ENCODE measurements around the gene MAPKAP1. TPM values are rescaled to one million over a fixed set of nuclear protein-coding genes. Genes with fewer than 3 reads are reported as not detected.
A peak's percentile ranks its signal among the peaks of the same experiment; 100 is the strongest.
"Not testable (repeated sequence)": the region's sequence is repeated elsewhere in the genome, so short reads cannot be mapped to it uniquely, and the experiment has no call there.

Gene MAPKAP1
- total RNA-seq, 2 experiments from 2014 or later, result 58.7 to 63.6 TPM

DNA sequence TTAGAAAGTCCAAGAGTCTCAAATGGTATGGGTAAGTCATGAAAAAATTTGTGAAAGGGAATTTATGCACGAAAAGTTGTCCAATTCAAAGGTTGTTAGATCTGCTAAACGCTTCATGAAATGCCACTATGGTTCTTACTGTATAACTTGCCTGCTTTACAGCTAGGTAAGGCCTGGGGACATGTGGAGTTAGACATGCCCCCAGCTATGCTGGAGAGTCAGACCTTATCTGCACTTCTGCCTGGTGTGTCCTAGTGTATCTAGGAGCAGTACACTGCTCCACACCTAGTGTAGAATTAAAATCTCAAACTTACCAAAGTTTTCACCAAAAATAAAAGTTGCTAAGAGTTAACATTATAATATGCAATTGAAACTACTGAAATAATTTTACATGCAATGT is 136.8 kb downstream of the MAPKAP1 start:
- Mint-ChIP-seq H3K9me3 (peaks cover 27% of the 10 kb centered on the region), H3K27me3 (no peaks in the 10 kb centered on the region), H3K4me1 (no peaks in the 10 kb centered on the region), H3K27ac (no peak overlapping the region), H3K36me3 (ENCODE audit: low read depth) (peaks cover 33% of the 10 kb centered on the region), H3K4me3 (no peak overlapping the region)
- no peak for DNase-seq
- ChIA-PET CTCF (interaction anchor here (1.3 kb wide), 1 partner anchor 10 kb away, joined by 4 read pairs; no protein-coding TSS in a partner anchor), POLR2A (no interaction called here)

GRCh38 chr9:125568621-125569020 is 138.4 kb downstream of the MAPKAP1 start:
- DNase-seq, result no peak
- peaks cover 18% of the 10 kb centered on the region for H3K9me3 Mint-ChIP-seq
- H3K27me3 Mint-ChIP-seq, result no peaks in the 10 kb centered on the region
- no peak overlapping the region for H3K4me3 Mint-ChIP-seq
- H3K4me1 Mint-ChIP-seq, result no peaks in the 10 kb centered on the region
- no peak overlapping the region for H3K27ac Mint-ChIP-seq
- ChIA-PET CTCF (interaction anchor here (0.6 to 1.2 kb wide), 2 partner anchors 10 to 382 kb away, joined by 4 read pairs; no protein-coding TSS in a partner anchor), POLR2A (no interaction called here)
- H3K36me3 Mint-ChIP-seq (ENCODE audit: low read depth), result peaks cover 26% of the 10 kb centered on the region

- Mint-ChIP-seq H3K4me1 (peaks cover 12% of the 10 kb centered on the region), H3K36me3 (ENCODE audit: low read depth) (peaks cover 13% of the 10 kb centered on the region)
- H3K4me3 Mint-ChIP-seq, H3K27me3 Mint-ChIP-seq, H3K9me3 Mint-ChIP-seq, DNase-seq, H3K27ac Mint-ChIP-seq: not testable (repeated sequence)
- POLR2A ChIA-PET, result interaction anchor here (0.6 kb wide), 1 partner anchor 24 kb away, joined by 6 read pairs; no protein-coding TSS in a partner anchor
- CTCF ChIA-PET, result interaction anchor here (1.3 kb wide), 1 partner anchor 7 kb away, joined by 4 read pairs; no protein-coding TSS in a partner anchor
Measured at GRCh38 chr9:125566051-125566450, 141.0 kb downstream of the MAPKAP1 start.

DNA sequence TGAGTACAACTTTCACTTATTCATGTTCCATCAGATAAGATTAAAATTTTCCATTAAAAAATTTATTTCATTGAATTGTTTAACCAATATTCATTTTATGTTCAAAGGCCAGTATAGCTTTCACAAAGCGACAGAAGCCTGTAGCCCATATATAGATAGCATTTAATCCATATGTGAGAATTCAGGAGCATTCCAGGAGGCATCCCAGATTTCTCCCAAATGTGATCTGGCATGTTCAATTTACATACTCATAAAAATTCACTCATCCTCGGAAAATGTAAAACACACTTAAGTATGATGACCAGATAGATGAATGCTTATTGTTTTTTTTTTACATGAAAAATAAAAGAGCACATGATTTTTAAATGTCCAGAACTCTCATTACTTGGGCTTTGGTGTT is 141.9 kb downstream of the MAPKAP1 start:
- Mint-ChIP-seq H3K36me3 (ENCODE audit: low read depth) (peaks cover 8% of the 10 kb centered on the region), H3K9me3 (peaks cover 2% of the 10 kb centered on the region), H3K4me1 (peaks cover 16% of the 10 kb centered on the region), H3K4me3 (no peak overlapping the region), H3K27ac (no peak overlapping the region), H3K27me3 (no peaks in the 10 kb centered on the region)
- POLR2A ChIA-PET, result no interaction called here
- no peak for DNase-seq
- CTCF ChIA-PET, result no interaction called here

GRCh38 chr9:125564631-125565030 is 142.4 kb downstream of the MAPKAP1 start:
- H3K36me3 Mint-ChIP-seq (ENCODE audit: low read depth), result peaks cover 6% of the 10 kb centered on the region
- H3K27me3 Mint-ChIP-seq, result no peaks in the 10 kb centered on the region
- POLR2A ChIA-PET, result no interaction called here

GRCh38 chr9:125561509-125562148 is 145.4 kb downstream of the MAPKAP1 start:
- Mint-ChIP-seq H3K4me1 (peaks cover 16% of the 10 kb centered on the region), H3K27me3 (no peaks in the 10 kb centered on the region), H3K27ac (peak overlapping the region; percentile 59), H3K4me3 (no peak overlapping the region), H3K36me3 (ENCODE audit: low read depth) (peaks cover 4% of the 10 kb centered on the region), H3K9me3 (no peaks in the 10 kb centered on the region)
- ChIA-PET POLR2A (interaction anchor here (0.6 kb wide), 1 partner anchor 70 kb away, joined by 5 read pairs; no protein-coding TSS in a partner anchor), CTCF (interaction anchor here (0.7 to 2.1 kb wide), 5 partner anchors 9 to 154 kb away, joined by 3 to 4 read pairs (median 3); no protein-coding TSS in a partner anchor)
- no peak for DNase-seq

More at GRCh38 chr9:125564631-125565030, 142.4 kb downstream of the MAPKAP1 start:
- no peak for DNase-seq
- Mint-ChIP-seq H3K27ac (no peak overlapping the region), H3K4me1 (peaks cover 16% of the 10 kb centered on the region), H3K4me3 (no peak overlapping the region), H3K9me3 (no peaks in the 10 kb centered on the region)
- CTCF ChIA-PET, result no interaction called here

DNA sequence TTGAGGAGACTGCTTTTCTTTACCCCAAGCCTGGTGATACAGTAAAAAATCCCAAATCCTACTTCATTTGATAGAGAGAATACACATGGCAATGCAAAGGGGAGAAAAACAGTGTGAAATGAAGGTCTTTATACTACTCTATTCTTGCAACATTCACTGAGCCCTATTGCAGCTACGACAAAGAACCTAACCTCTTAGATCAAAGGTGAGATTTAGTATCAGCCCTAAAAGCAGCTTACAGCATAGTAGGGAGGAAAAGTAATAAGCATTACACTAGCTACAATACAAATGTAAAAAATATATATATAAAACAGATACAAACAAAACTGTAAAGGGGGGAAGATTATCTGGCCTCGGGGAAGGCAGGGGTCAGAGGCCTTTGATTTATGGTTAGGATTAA is 147.1 kb downstream of the MAPKAP1 start:
- ChIA-PET CTCF (interaction anchor here (1.0 to 2.1 kb wide), 4 partner anchors 9 to 152 kb away, joined by 3 to 4 read pairs (median 4); no protein-coding TSS in a partner anchor), POLR2A (no interaction called here)
- DNase-seq, result no peak
- Mint-ChIP-seq H3K4me3 (no peak overlapping the region), H3K36me3 (ENCODE audit: low read depth) (peaks cover 3% of the 10 kb centered on the region), H3K27ac (no peak overlapping the region), H3K4me1 (peaks cover 16% of the 10 kb centered on the region), H3K9me3 (no peaks in the 10 kb centered on the region), H3K27me3 (no peaks in the 10 kb centered on the region)

DNA sequence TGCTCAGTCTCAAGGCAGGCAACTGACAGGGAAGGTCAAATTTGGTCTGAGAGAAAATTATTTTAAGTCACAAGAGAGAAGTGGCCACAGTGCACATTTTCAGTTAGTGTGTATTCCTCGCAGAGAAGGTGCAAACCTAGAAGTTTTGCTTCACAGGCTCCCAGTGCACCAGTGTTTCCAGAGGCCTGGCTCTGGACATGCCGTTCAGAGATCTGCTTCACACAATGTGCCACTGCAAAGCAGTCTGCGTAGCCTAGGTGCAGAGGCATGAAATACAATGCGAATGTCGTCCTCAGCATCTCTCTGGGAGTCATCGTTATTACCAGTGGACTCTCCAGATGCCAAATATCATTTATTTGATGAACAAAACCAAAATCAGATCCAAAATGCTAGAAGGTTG is 147.8 kb downstream of the MAPKAP1 start:
- no peak overlapping the region for H3K27ac Mint-ChIP-seq
- H3K36me3 Mint-ChIP-seq (ENCODE audit: low read depth), result peaks cover 3% of the 10 kb centered on the region
- peaks cover 16% of the 10 kb centered on the region for H3K4me1 Mint-ChIP-seq
- ChIA-PET CTCF (interaction anchor here (0.6 to 1.3 kb wide), 8 partner anchors 8 to 840 kb away, joined by 3 to 5 read pairs (median 4); no protein-coding TSS in a partner anchor), POLR2A (no interaction called here)
- H3K27me3 Mint-ChIP-seq, result no peaks in the 10 kb centered on the region
- H3K9me3 Mint-ChIP-seq, result no peaks in the 10 kb centered on the region
- no peak overlapping the region for H3K4me3 Mint-ChIP-seq
- DNase-seq, result no peak

- Mint-ChIP-seq H3K36me3 (ENCODE audit: low read depth) (peaks cover 3% of the 10 kb centered on the region), H3K27me3 (no peaks in the 10 kb centered on the region), H3K4me1 (peaks cover 16% of the 10 kb centered on the region), H3K27ac (no peak overlapping the region), H3K4me3 (no peak overlapping the region), H3K9me3 (no peaks in the 10 kb centered on the region)
- CTCF ChIA-PET, result interaction anchor here (0.6 to 1.3 kb wide), 8 partner anchors 8 to 840 kb away, joined by 3 to 5 read pairs (median 4); no protein-coding TSS in a partner anchor
- POLR2A ChIA-PET, result no interaction called here
- DNase-seq, result peak; percentile 68
Measured at GRCh38 chr9:125558453-125559092, 148.4 kb downstream of the MAPKAP1 start.

DNA sequence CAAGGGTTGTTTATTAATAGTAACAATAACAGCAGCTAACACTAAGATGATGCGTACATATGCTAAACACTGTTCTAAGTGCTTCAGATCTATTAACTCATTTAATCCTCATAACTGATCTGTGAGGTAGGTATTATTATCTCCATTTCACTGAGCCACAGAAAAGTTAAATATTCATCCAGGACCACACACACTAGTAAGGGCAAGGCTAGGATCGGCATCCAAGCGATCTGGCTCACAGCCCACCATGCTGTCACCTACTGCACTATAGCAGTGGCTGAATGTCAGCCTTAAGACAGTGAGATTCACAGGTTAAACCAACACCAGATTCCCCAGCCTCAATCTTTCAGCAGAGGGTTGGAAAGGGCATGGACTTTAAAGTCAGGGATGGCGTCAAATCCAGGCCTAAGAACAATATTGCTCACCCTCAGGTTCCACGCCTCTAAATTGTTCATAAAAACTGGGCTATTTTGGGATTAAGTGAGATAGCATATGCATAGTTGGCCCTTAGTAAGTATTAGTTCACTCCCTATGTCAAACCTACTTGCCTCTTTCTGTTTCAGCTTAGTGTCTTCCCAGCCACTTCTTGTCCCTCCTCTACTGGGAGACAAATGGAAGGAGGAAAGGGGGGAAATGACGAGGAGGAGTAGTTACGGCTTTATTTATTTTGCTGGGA is 150.8 kb downstream of the MAPKAP1 start:
- H3K27ac Mint-ChIP-seq, result no peak overlapping the region
- H3K4me3 Mint-ChIP-seq, result no peak overlapping the region
- ChIA-PET POLR2A (no interaction called here), CTCF (no interaction called here)
- DNase-seq, result no peak
- H3K27me3 Mint-ChIP-seq, result no peaks in the 10 kb centered on the region
- peaks cover 3% of the 10 kb centered on the region for H3K4me1 Mint-ChIP-seq
- H3K36me3 Mint-ChIP-seq (ENCODE audit: low read depth), result peaks cover 3% of the 10 kb centered on the region
- H3K9me3 Mint-ChIP-seq, result no peaks in the 10 kb centered on the region

- peaks cover 3% of the 10 kb centered on the region for H3K36me3 Mint-ChIP-seq (ENCODE audit: low read depth)
- H3K27ac Mint-ChIP-seq, result no peak overlapping the region
- ChIA-PET CTCF (no interaction called here), POLR2A (no interaction called here)
- no peaks in the 10 kb centered on the region for H3K4me1 Mint-ChIP-seq
- no peak for DNase-seq
- no peaks in the 10 kb centered on the region for H3K27me3 Mint-ChIP-seq
- no peak overlapping the region for H3K4me3 Mint-ChIP-seq
- no peaks in the 10 kb centered on the region for H3K9me3 Mint-ChIP-seq
Measured at GRCh38 chr9:125554726-125555125, 152.3 kb downstream of the MAPKAP1 start.

GRCh38 chr9:125551781-125552180 is 155.2 kb downstream of the MAPKAP1 start:
- Mint-ChIP-seq H3K27me3 (no peaks in the 10 kb centered on the region), H3K9me3 (no peaks in the 10 kb centered on the region), H3K36me3 (ENCODE audit: low read depth) (peaks cover 3% of the 10 kb centered on the region), H3K27ac (no peak overlapping the region), H3K4me1 (no peaks in the 10 kb centered on the region), H3K4me3 (no peak overlapping the region)
- no peak for DNase-seq
- CTCF ChIA-PET, result interaction anchor here (1.0 to 1.5 kb wide), 3 partner anchors 12 to 73 kb away, joined by 3 to 4 read pairs (median 4); no protein-coding TSS in a partner anchor
- POLR2A ChIA-PET, result no interaction called here

Data from activated CD4-positive, alpha-beta T cell treated with anti-CD3 and anti-CD28 coated beads, Interleukin-2, amount 10 ng/mL, durations not matched to agents 7 days and 5 days (primary cell).